NCI-H2196 (cell line): ENCODE results near the gene KRTAP21-1.
"Not testable (repeated sequence)": the region's sequence is repeated elsewhere in the genome, so short reads cannot be mapped to it uniquely, and the experiment has no call there.

ENCODE experiments used
- DNase-seq: peaks from one replicate; lab custom pipeline; 2025; ENCODE audit not compliant: unreplicated experiment; lab: John Stamatoyannopoulos, UW

KRTAP21-1 gene

DNA sequence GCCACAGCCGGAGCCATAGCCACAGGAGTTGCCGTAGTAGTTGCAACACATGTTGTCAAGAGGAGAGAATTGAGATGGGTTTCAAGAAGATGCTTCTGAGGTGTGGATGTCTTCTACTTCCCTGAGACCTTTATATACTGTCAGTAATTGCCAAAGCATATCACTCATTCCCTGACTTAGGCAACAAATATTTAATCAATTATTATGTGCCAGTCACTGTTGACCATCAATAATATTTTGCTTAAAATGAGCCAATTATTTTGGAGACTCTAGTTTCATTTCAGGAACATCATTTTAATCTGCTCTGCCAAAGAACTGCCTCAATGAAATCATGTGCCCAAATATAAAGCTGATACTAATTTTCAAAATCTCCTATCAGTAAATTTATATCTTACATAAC lies at the start of gene KRTAP21-1:
TSS of gene KRTAP21-1 (minus strand) at position 101 of the 400 bp plus-strand sequence. CDS start at position 51, 50 bp downstream.
- DNase-seq, result not testable (repeated sequence)

DNA sequence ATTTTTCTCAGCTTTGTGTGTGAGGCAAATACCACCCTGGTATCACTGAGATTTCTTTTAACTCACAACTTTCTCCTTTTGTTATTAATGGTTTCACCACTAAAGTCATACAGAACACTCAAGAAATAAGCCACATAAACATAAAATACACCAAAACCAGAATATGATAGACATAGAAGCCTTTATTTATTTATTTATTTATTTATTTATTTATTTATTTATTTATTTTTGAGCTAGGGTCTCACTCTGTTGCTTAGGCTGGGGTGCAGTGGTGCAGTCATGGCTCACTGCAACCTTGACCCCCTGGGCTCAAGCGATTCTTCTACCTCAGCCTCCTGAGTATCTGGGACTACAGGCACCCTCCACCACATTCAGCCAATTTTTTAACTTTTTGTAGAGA lies 45.4 kb upstream of the KRTAP21-1 start:
- DNase-seq, result no peak

DNA sequence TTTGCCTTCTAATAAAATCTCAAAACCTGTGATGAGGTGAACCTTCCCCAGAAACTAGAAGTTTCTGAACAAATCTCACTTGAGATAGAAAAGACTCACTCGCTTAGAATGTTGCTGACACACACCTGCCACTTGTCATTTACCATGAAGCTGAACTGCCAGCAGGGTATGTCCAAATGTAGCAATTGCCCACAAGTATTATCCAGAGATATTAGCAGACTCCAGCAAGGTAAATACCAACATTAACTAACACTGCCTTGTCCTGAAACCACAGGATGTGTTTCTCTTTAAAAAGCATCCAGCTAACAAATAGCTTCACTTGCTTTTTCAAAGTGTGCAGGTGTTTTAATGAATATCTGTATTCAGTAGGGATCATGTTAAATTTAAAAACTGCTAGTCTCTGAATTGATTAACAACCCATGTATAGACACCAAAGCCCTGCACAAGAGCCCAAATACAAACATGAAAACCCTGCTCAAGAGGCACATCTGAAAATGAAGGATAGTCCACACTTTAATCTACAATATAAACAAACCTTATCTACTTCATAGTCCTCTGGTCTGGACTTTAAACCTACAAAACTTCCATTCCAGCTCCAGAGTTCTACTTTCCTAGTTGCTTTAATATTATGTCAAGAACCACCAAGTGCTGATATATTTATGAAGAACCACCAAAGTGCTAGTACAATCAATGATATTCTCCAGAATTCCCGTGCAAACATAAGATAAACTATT lies 38.5 kb upstream of the KRTAP21-1 start:
- DNase-seq, result no peak

DNA sequence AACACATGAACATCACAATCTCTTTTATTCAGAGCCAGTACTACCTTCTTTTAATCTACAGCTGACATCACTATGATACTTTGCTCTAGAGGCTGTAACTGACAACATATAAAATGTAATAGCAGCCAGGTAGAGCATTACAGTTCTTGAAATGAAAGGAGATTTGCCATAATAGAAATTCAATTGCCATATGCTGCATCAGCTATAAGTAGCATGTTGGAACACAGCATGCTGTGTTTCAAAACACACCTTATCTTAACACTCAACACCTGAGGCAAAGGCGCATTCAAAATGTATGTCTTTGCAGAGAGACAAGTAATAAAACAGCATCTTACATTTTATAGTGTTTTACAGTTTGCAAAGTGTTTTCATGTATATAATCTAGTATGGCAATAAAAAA lies 24.0 kb upstream of the KRTAP21-1 start:
- no peak for DNase-seq

DNA sequence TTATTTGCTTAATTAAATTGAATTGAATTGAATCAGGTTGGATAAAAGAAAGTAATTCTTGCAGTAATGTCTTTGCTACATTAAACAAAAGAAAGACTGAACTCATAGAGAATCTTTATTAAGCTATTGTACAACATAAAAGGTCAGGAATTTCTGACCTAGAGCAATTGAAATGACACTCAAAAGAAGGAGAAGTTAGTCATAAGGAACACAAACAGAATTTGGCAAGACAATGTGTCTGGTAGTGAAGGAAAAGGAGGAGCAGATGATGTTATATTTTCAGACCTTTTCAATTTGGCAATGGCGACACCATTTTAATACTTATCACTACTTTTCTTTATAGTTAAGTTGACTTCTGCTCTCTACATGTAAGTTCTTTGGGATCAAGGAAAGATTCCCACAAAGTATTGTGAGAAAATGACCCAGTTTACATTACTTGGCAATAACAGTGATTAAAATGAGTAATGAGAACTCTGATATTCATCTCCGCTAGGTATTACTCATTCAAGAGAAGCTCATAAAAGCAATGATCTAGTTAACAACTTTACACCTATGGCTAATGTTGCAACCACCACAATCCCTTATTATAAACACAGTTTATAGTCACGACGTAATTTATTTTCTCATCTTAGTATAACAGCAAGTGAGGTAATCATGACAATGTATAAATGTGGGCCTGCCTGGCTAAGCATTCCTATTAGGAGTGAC lies 14.7 kb upstream of the KRTAP21-1 start:
- no peak for DNase-seq

DNA sequence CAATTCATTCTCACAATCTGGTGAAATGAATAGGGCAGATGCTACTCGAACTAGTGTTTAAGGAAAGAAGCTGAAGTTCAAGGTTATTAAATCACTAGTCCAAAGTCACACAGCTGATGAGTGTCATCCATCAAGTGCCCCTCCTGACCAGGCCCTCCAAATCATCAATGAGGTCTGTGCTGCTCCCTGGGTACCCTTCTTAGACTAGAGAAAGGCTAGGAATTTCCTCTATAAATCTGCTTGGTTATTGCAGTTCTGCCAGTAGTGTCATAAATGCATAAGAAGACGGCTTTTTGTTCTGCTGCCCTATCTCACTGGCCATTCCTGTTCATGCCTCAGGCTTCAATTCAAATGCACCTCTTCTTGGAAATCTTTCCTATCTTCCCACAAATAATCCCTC lies 5.5 kb upstream of the KRTAP21-1 start:
- no peak for DNase-seq

DNA sequence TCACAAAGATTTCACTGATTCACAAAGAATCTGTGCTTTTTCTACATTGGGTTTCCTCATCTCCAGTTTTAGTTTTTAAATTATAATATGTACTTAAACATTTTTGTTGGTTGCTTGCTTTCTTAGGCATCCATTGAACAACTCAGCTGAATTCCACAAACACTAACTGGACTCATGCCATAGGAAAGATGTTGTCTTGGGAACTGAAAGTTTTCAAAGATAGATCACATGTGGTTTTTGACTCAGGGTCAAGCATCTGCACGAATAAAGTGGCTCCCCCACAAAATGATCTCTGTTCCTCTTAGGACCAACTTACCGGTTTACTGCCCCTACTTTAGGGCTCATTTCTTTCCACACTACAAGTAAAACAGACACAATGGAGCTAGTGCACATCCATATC lies 3.1 kb upstream of the KRTAP21-1 start:
- DNase-seq, result no peak

DNA sequence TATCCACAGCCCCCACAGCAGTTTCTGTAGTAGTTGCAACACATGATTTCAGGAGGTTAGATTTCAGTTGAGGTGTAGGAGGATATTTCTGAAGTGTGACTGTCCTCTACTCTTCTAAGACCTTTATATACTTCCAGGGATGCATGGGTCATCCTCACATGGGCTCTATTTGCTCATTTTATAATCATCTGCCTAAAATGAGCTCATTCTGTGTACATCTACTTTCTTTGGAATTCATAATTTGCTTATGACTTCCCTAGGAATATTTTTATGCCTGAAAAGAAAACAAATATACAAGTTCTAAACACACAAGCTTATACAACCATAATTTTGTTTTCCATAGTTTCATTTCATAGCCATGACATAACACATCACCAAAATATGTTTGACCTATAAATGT lies 8.1 kb downstream of the KRTAP21-1 start, which contains the start of gene KRTAP21-2:
TSS of gene KRTAP21-2 (minus strand) at position 101 of the 400 bp plus-strand sequence. CDS start at position 44, 57 bp downstream.
- no peak for DNase-seq

DNA sequence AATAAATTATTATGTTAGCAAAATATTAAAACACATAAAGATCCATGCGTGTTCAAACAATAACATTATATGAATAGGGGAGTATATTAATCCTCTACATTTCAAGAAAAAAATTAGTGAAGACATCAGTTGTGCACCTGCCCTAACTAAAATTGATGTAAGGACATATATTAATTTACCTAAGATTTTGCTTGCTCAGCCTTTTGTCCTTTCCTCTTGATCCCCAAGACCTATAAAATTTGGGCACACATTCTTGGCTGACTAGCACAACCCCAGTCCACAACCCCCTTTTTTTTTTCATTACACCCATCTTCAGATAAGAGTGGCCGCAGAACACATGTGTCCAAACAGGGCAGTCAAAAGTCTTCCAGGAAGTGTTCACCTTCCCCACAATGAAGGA lies 14.8 kb downstream of the KRTAP21-1 start:
- no peak for DNase-seq

DNA sequence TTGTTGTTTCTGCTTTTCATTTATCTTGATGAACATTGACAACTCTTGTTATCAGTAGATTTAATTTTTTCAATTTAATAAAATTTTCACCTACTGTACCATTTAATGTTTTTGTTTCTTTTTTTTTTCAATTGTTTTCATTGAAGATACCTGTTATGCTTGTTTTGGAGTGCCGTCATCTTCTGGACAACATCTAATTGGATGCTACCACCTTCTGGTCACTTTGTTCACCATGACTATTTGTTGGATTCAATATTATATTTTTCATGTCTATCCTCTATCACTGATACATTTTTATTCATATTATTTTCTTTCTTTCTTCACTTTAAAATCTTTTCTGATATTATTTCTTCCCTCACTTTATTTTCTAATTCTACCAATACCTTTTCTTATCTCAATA lies 22.2 kb downstream of the KRTAP21-1 start:
- no peak for DNase-seq

DNA sequence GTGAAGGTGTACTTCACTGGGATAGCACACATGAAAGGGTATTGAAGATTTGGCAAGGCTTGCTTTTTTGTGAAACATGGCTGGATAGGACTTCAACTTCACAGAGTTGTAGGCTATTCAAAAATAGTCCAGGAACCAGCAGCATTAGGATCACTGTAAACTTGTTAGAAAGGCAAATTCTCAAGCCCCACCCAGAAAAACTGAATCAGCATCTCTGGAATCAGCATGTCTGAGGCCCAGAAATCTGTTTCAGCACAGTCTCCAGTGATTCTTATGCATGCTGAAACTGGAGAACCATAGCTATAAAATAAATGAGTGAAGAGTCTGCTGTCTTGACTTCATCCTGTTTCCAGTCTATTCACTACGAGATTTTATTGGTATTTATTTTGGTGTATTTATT lies 28.5 kb downstream of the KRTAP21-1 start:
- DNase-seq, result no peak

DNA sequence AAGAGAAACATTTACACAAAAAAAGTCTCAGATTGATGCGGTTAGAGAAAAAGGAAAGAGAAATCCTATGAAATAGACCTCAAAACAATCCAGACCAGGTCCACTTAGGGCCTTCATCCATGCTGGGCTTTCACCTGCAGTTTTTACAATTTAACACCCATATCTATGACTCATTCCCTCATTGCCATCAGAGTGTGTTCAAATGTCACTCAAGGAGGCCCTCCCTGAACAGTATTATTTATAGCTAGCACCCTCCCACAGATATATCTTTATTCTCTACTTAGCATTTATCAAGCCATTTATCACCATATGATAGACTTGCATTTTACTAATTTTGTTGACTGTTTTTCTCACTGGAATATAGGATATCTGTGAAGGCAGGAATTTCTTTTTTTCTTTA lies 35.8 kb downstream of the KRTAP21-1 start:
- DNase-seq, result no peak

DNA sequence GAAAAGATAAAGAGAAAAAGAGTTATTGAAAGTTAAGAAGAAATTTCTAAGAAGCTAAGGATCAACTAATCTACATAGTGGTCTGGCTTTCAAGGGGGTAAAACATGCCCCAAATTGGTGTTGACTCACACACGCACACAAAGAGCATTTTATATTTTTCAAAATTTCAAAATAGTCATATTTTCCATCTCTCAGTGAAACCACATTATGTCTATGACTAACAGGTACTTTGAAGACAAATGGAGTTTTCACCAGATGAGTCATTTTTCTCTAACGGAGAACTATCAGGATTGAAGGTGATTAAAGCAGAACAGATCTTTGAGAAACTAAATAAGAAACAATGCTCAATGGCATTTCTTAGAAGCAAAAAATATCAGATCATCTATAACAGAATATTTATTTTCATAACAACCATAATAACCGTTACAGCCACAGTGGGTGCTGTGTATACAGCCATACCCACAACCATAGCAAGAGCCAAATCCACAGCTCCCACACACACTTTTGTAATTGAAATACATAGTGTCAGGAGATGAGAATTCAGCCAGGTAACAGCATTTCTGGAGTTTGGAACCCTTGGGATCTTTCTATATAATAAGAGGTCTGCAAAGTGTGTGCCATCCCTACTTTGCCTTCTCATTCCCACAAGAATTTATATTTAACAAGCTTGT lies 36.9 kb downstream of the KRTAP21-1 start, which contains the start of gene KRTAP21-3:
TSS of gene KRTAP21-3 (minus strand) at position 539 of the 671 bp plus-strand sequence. CDS start at position 521, 18 bp downstream.
- DNase-seq, result no peak

DNA sequence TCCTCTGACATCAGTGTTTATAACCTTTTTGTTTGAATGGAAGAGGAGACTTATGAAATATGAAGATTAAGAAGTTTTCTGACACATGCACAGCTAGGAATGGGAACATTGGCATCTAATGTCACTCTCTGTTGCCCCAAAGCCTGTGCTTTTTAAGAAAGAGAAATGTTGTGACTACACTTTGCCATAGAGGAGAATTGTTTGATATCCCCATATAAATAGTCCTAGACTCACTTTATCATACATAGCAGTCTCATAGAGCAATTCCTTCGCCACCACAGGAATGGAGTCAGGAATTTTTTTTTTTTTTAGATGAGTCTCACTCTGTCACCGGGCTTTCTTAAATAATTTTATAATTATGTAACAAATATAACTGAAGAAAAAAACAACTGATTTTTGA lies 38.1 kb downstream of the KRTAP21-1 start:
- DNase-seq, result no peak

DNA sequence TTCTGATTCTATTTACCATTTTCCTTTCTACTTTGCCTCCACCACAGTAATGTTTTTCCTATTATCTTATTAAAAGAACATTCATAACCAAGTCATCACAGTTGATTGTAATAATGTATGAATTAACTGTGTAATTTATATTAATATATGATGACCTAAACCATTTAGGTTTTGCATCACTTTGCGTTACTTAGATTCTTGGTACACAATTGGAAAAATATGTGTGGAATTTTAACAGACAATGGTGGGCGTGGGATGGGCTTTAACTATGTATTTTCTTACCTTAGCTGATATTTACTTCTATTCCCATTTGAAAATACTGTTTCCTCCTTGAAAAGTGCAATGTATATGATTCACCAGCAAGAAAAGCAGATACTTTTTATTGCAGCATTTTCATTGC lies 40.3 kb downstream of the KRTAP21-1 start:
- DNase-seq, result no peak

DNA sequence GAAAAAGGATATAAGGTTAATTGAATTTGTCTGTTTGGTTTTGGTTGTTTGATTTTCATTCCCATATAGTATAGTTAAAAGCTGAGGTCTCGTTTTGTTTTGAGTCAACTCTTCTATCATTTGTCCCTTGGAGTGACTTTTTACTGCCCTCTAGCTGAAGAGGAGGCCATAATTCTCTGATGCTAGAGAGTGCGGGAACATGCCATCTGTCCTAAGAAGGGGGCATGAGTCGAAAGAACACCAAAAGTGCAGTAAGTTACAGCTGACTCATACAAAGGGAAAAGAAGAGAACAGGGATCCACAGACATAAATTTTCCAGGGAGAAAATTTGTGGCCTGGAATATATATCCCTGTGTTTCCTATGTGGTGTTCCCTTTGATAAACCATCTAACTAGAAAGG lies 40.8 kb downstream of the KRTAP21-1 start:
- DNase-seq, result no peak

DNA sequence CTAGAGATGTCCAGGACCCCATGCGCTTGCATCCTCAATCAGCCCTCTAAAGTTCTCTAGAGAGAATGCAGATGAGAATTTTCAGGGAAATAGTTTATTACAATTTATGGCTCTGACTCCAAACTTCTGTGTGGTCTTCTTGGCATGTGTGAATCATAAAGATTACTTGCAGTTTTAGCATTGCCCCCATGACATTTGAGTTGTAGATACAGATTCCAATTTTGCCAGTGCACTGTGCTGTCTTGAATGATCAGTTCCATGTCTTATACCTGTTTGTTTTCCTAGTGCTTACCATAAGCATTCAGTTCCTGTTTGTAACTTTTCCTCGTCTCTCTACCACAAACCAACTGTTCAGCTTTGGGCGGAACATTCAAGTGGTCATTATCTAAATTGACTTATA lies 41.5 kb downstream of the KRTAP21-1 start:
- no peak for DNase-seq

DNA sequence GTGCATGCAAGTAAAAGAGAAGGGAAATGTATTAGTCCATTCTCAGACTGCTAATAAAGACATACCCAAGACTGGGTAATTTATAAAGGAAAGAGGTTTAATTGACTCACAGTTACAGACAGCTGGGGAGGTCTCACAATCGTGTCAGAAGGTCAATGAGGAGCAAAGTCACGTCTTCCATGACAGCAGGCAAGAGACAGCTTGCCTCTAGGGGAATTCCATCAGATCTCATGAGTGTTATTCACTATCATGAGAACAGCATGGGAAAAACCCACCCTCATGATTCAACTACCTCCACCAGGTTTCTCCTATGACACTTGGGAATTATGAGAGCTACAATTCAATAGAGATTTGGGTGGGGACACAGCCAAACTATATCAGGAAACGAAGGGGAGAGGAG lies 44.7 kb downstream of the KRTAP21-1 start:
- DNase-seq, result no peak

DNA sequence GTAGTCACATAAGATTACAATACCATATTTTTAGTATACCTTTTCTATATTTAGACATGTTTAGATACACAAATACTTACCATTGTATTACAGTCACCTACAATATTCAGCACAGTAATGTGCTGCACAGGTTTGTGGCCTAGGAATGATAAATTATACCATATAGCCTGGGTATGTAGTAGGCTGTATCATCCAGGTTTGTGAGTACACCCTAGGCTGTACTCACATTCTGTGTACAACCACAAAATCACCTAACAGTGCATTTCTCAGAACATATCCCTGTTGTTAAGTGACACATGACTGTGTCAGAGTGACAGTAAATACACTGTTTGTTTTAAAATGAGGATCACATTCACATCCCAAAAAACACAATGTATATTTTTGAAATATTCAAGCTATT lies 47.8 kb downstream of the KRTAP21-1 start:
- no peak for DNase-seq
